HL-60/S4 (cell line): ENCODE data around the gene MYL3.

Experiments
- in situ Hi-C: fragments of 300-500 bp; cut with MboI; formaldehyde crosslinking; loops from 2 replicates; pipeline ENCODE4 v1.14.3; 2022; ENCODE audit warnings: low sequenced_read_pairs

Gene MYL3

GRCh38 chr3:46900007-46900292, 36.7 kb upstream of the MYL3 start:
- in situ Hi-C loops: no loop called here

- in situ Hi-C loops: loop anchor here (25.0 kb wide), 1 partner anchor 187 kb away; the partner anchor contains the start of genes PRSS50 and TMIE
Measured at GRCh38 chr3:46899151-46900006, 36.1 kb upstream of the MYL3 start.

DNA sequence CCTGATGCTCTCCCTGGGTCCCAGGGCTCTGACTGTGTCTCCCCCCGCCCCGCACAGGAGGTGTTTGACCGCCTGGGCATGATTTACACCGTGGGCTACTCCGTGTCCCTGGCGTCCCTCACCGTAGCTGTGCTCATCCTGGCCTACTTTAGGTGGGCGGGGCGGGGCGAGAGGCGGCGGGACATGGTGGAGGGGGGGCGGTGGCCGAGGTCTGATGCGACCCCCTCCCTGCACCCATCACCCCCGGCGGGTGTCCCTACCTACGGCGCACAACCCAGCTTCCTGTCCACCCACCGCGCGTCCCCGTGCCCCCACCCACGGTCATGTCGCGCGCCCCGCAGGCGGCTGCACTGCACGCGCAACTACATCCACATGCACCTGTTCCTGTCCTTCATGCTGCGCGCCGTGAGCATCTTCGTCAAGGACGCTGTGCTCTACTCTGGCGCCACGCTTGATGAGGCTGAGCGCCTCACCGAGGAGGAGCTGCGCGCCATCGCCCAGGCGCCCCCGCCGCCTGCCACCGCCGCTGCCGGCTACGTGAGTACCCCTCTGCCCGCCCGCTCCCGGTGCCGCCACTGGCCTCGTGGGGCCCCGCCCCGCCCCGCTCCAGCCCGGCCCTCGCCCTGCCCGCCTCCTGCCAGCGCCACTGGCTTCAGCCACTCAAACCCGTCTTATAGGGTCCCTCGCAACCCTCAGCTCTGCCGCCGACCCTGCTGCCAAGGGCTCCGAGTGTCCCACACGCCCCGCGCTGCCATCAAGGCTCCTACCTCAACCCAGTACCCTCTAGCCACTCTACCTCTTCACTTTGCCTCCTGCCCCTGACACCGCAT, 35.3 kb upstream of the MYL3 start:
- in situ Hi-C loops: loop anchor here (25.0 kb wide), 1 partner anchor 186 kb away; the partner anchor contains the start of genes PRSS50 and TMIE

- in situ Hi-C loops: loop anchor here (25.0 kb wide), 1 partner anchor 186 kb away; the partner anchor contains the start of genes PRSS50 and TMIE
Measured at GRCh38 chr3:46897829-46898320, 34.6 kb upstream of the MYL3 start.

GRCh38 chr3:46897031-46897430, 33.8 kb upstream of the MYL3 start:
- in situ Hi-C loops: loop anchor here (25.0 kb wide), 1 partner anchor 185 kb away; the partner anchor contains the start of genes PRSS50 and TMIE

DNA sequence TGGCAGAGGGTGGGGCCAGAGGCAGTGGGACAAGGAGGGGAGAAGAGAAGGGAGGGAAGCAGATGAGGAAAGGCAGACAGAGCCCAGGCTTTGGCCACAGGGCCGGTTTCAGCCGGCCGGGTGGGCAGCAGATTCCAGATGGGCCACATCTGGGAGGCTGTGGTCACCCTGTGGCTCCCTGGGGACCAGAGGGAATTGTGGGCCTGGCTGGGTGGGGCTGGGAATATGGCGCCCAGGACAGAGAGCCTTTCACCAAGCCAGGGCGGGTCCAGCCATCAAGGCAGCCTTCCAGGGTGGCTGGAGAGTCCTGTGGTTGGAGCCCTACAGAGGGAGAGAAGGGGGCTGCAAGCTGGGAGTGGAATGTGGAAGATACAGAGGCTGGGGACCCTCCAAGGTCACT, 33.1 kb upstream of the MYL3 start:
- in situ Hi-C loops: loop anchor here (25.0 kb wide), 1 partner anchor 184 kb away; the partner anchor contains the start of genes PRSS50 and TMIE

DNA sequence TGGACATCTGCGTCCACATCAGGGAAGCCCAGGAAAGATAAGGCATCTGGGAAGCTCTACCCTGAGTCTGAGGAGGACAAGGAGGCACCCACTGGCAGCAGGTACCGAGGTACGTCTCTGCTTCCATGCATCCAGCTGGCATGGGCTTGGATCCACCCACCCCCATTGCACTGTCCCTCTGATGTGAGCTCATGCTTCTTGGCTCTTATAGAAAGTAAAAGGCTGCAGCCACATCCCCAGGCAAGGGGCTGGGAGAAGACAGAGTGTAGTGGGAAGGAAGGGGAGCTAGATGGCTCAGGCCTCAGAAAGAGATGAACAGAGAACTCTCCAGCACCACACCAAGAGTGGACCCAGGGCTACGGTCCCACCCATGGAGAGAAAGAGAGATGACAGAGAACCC, 32.5 kb upstream of the MYL3 start:
- in situ Hi-C loops: loop anchor here (25.0 kb wide), 1 partner anchor 183 kb away; the partner anchor contains the start of genes PRSS50 and TMIE

DNA sequence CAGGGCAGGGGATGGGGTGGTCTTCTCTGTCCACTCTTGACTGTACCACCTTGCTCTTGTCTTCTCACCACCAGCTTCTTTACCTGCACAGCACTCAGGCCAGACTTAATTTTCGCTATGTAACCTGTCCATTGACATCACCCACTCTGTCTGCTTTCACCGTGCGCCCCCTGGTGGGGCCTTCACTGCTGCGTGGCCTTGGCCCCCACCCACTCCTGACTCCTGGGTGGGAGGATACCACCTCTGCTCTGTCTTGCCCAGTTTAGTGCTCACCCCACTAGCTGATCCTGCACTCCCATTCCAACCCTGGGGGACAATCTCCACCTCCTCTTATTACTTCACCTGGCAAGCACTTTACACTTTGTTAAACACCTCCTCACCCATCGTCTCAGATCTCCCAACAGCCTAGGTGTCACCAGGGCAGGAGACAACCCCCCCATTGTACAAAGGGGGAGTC, 32.0 kb upstream of the MYL3 start:
- in situ Hi-C loops: loop anchor here (25.0 kb wide), 1 partner anchor 183 kb away; the partner anchor contains the start of genes PRSS50 and TMIE

DNA sequence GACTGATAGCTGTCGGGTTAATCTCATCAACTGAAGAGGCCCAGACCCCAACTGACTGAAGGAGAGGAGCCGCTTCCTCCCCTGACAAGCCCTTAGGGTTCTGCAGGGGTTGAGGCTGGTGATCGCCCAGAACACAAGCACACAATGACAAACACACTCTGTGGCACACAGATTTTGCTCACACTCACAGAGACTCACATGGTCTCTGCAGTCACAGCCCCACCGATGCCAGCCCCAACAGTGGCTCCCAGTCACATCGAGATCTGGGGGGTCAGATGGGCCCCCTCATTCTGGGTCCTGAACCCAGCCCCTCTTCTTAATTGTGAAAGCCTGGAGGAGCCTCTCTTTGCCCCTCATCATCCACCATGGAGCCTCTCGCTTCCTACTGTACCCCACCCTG, 31.0 kb upstream of the MYL3 start:
- in situ Hi-C loops: loop anchor here (25.0 kb wide), 1 partner anchor 182 kb away; the partner anchor contains the start of genes PRSS50 and TMIE

- in situ Hi-C loops: loop anchor here (25.0 kb wide), 1 partner anchor 181 kb away; the partner anchor contains the start of genes PRSS50 and TMIE
Measured at GRCh38 chr3:46893763-46894162, 30.5 kb upstream of the MYL3 start.

DNA sequence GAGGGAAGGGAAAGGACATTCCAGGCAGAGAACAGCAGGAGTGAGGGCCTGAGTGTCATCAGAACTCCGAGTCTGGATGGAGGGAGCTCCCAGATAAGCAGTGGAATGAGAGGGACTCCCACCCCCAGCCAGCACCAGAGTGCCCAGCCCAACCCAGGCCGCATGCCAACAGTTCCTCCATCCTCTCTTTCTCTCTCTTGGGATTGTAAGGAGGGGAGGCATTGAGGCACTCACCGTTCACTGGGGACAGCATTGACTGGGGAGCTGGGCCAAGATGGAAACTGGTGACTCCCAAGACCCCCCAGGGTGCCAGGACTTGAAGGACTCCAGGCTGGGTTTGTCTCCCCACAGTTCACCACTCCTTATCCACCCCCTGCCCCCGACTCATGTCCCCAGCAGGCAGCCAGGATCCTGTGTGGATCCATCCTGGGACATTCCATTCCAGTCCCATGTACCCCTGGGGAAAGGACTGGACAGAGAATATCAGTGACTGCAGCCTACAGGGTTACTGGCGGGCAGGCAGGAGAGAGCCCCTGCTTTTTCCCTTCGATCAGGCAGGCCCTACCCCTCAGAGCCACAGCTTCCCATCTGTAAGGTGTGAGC, 30.0 kb upstream of the MYL3 start:
- in situ Hi-C loops: loop anchor here (25.0 kb wide), 1 partner anchor 181 kb away; the partner anchor contains the start of genes PRSS50 and TMIE

DNA sequence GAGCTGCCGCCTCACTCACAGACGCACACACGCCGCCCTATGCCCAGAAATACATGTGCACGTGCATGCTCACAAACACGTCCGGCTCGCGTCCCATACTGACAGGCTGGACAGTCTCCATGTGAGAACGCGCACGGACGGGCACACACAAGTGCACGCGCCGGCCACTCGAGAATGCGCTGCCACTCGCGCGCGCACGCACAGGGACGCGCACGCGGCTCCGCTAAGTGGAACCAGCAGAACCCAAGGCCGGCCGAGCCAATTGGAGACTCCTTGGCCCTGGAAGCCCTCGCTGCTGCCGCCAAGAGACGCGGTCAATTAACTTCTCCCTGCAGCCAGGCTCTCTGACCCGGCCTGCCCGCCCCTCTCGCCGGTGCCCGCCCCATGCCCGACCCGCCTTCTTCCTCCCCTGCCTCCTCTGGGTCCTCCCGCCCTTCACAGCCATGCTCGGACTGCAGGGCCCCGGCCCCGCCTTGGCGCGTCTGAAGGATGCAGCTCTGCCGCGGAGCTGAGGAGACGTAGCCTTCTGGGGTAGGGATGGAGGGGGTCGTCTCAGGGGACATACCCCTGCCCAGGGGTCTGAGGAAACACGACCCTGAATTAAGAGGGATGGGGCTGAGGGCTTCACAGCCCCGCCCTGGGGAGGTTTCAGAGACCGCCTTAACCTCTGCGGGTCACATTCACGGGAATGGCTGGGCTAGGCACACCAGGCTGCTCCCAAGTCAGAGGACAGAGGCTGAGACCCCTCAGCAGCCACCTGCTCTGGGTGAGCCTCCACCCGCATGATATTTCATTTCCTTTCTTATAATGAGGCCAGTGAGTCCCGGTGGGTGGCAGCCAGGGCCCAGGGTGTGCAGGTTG, 29.3 kb upstream of the MYL3 start:
- in situ Hi-C loops: loop anchor here (25.0 kb wide), 1 partner anchor 180 kb away; the partner anchor contains the start of genes PRSS50 and TMIE

DNA sequence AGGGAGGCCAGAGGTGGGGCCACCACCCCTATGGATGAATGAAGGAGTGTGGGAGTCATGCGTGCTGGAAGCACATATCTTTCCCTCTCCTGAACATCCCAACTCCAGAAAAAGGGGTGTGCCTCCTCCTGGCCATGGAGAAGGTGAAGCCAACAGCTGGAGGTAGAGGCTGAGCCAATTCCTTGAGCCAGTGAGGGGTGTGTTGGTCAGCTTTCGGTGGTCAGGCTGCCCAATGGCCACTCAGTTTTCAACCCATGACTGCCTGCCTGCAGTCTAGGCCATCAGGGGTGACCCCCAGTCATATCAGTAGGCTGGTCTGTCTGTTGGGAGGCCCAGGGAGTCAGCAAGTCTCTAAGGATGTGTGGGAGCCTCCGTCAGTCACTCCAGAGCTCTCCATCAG, 27.9 kb upstream of the MYL3 start:
- in situ Hi-C loops: loop anchor here (25.0 kb wide), 1 partner anchor 179 kb away; the partner anchor contains the start of genes PRSS50 and TMIE

DNA sequence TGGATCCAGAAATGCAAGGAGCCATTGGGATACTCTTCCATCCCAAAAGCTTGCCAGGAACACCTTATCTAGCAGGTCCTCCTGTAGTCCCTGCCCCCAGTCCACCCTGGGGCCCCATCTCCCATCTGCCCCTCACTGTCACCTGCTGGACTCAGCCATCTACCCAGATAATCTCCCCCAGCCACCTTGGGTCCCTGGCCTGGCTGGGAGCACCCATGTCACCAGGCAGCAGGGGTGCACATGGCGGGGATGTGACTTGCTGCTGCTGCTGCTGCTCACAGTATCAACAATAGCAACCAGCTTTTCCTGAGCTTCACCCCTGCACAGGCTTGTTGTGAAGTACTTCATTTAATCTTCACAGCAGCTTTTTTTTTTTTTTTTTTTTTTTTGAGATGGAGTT, 26.9 kb upstream of the MYL3 start:
- in situ Hi-C loops: loop anchor here (25.0 kb wide), 1 partner anchor 178 kb away; the partner anchor contains the start of genes PRSS50 and TMIE

GRCh38 chr3:46889381-46890110, 26.3 kb upstream of the MYL3 start:
- in situ Hi-C loops: loop anchor here (25.0 kb wide), 1 partner anchor 177 kb away; the partner anchor contains the start of genes PRSS50 and TMIE

- in situ Hi-C loops: loop anchor here (25.0 kb wide), 1 partner anchor 176 kb away; the partner anchor contains the start of genes PRSS50 and TMIE
Measured at GRCh38 chr3:46888705-46889104, 25.5 kb upstream of the MYL3 start.

DNA sequence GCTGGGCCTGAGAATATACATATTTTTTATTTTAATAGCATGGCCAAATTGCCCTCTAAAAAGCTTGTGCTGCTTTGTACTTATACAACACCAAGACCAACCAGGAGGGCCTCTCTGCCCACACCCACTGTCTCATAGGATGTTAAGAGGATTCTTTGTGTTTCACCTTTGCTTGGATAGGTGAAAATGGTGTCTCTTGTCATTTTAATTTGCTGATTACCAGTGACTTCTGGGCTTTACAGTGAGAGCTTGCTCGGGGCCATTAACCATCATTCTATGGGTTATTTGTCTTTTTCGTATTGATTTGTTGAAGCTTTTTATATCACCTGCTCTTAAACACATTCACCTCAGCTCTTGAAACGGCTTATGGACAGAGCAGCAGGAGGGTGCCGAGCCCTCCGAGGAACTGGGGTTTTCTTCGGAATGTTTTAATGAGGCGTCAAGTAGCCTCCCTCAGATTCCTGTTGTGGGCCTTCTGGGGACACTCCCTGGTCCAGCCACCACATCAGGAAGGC, 24.8 kb upstream of the MYL3 start:
- in situ Hi-C loops: loop anchor here (25.0 kb wide), 1 partner anchor 176 kb away; the partner anchor contains the start of genes PRSS50 and TMIE

- in situ Hi-C loops: loop anchor here (25.0 kb wide), 1 partner anchor 173 kb away; the partner anchor contains the start of genes PRSS50 and TMIE
Measured at GRCh38 chr3:46885612-46886011, 22.4 kb upstream of the MYL3 start.
